ENCODE measurements around the gene ZNF2.
A peak's percentile ranks its signal among the peaks of the same experiment; 100 is the strongest.

Gene ZNF2

DNA sequence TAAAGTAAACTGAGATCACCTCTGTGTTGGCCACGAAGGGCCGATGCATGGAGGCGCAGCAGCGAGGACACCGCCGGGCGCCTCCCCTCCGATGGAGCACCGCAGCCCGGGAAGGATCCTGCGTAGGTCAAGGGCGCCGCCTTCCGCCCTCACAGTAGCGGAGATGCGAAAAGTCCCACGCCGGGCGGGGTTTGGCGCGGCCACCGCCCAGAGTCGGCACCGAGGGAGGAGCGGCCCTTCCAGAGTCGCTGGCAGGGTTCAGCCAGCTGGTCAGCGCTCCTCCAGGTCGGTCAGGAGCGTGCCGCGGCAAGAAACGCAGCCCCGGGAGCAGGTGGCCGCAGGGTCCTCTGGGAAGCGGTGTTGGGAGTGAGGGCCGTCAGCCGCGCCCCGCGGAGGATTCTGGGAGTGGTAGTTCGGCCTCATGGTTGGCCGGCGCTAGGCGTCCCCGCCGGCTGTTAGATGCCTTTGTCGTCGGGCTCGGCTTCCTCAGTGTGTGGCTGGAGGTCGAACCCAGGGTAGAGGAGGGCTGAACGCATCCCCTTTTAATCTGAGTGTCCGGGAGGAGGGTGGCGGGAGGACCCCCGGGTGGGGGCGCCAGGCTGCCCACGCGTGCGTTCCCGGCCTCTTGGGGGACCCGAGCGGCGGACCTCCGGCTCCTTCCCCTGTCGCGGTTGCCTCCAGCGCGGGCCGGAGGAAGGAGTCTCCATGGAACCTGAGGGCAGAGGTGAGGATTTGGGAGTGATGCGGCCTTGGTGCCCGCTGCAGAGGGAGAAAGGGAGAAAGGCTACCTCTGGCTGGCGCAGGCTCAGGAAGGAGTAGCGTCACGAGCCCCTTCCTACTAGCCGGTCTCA lies 41.7 kb downstream of the ZNF2 start, which contains the start of gene ZNF892:
TSS of gene ZNF892 (plus strand) at position 411 of the 851 bp plus-strand sequence. CDS start at position 706, 295 bp downstream.
- DNase-seq, result peak; percentile 72 to 91

DNA sequence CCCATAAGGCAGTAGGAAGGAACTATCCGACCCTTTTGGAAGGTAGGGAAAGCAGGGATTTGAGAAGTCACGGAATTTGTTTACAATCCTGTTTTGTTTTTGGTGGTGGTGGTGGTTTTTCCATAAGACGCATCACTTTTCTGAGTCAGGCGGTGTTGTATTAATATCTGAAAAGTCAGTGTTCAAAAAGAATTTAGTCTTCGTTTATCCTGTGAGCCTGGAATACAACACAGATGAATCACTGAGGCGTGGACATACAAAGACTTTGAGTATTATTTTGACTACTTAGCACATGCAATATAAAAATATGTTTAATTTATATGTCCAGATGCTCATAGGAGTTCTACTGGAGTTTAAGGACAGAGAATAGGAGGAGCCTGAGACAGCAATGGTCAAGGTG lies 42.5 kb downstream of the ZNF2 start:
- DNase-seq, result no peak

- DNase-seq, result no peak
Measured at GRCh38 chr2:95215018-95215612, 49.5 kb downstream of the ZNF2 start.

- no peak for DNase-seq
Measured at GRCh38 chr2:95220449-95220848, 54.8 kb downstream of the ZNF2 start.

GRCh38 chr2:95225658-95226057 lies 60.0 kb downstream of the ZNF2 start:
- DNase-seq, result no peak

DNA sequence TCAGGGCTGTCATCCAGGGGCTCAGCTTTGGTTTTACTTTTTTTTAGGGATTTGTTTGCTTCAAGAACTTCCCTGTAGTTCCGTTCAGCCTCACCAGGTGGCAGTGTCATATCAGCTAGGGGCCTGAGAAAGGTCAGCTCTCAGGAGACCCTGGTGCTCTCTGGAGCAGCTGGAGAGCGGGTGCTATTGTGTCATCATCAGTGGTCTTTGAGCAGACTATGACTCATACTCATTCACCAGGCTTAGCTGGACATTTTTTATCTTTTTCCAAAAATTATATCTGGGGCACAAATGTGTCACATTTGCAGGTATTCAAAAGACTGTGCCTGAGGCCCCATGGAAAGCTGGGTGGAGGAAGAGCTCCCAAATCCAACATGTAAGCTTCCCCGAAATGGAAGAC lies 66.1 kb downstream of the ZNF2 start:
- DNase-seq, result peak; percentile 47 to 79

DNA sequence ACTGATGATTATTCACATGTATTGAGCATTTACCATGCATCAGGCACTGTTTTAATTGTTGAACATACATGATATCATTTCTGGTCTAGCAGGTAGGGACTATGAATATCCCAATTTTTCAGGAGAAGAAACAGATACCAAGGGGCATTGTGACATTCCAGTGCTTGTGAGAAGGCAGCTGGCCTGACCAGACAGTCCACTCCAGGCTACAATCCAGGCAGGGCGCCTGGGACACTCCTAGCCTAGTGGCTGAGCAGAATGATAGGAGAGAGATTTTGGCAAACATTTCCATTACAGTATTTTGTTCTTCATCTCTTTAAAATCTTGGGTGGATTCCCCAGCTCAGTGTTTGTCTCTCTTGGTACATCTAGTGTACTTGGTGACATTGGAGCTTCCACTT lies 66.6 kb downstream of the ZNF2 start:
- DNase-seq, result no peak
